ENCODE data around the gene NOSIP. TPM values are rescaled to one million over a fixed set of nuclear protein-coding genes. Genes with fewer than 3 reads are reported as not detected.

The NOSIP gene
- total RNA-seq, 1 donor from 2014 or later: 26.2 TPM

GRCh38 chr19:49590071-49590970 is 10.0 kb upstream of the NOSIP start:
- peak overlapping the region; percentile 87 for H3K4me3 ChIP-seq
- H4K20me1 ChIP-seq (ENCODE audit: low read depth): peaks cover 31% of the 10 kb centered on the region
- peak overlapping the region; percentile 98 for H3K4me2 ChIP-seq
- Mint-ChIP-seq H3K27ac (peak overlapping the region; percentile 81), H3K4me3 (peak overlapping the region; percentile 90), H3K27me3 (ENCODE audit: insufficient read depth, low read depth) (peaks cover 7% of the 10 kb centered on the region), H3K9me3 (no peaks in the 10 kb centered on the region), H3K36me3 (peaks cover 5% of the 10 kb centered on the region), H3K4me1 (peaks cover 23% of the 10 kb centered on the region)
- H3K9ac ChIP-seq: peak overlapping the region; percentile 28
- H3K4me1 ChIP-seq: peaks cover 10% of the 10 kb centered on the region
- no peaks in the 10 kb centered on the region for H3K27me3 ChIP-seq
- H3K9me3 ChIP-seq (ENCODE audit: low read depth): no peaks in the 10 kb centered on the region
- H2AFZ ChIP-seq (replicated peaks): peak overlapping the region; percentile 2
- DNase-seq (ENCODE audit: low spot score): peak; percentile 99
- H3K36me3 ChIP-seq: no peaks in the 10 kb centered on the region
- no peak for TF ChIP-seq EZH2 (IDR thresholded peaks at IDR 0.05)
- TF ChIP-seq EZH2phosphoT487 (IDR thresholded peaks at IDR 0.05): no peak
- TF ChIP-seq CTCF (IDR thresholded peaks at IDR 0.05): no peak
- H3K27ac ChIP-seq: peak overlapping the region; percentile 61
- H3F3A ChIP-seq (ENCODE audit: low read depth): peaks cover 47% of the 10 kb centered on the region
- H3K79me2 ChIP-seq (ENCODE audit: low read depth): peaks cover 41% of the 10 kb centered on the region

GRCh38 chr19:49589502-49589905 is 9.1 kb upstream of the NOSIP start:
- H3K27me3 ChIP-seq: no peaks in the 10 kb centered on the region
- H3K4me1 ChIP-seq: peaks cover 16% of the 10 kb centered on the region
- H3K4me3 ChIP-seq: peak overlapping the region; percentile 87
- peaks cover 7% of the 10 kb centered on the region for H3K27me3 Mint-ChIP-seq (ENCODE audit: insufficient read depth, low read depth)
- H3F3A ChIP-seq (ENCODE audit: low read depth): peaks cover 56% of the 10 kb centered on the region
- no peak for DNase-seq (ENCODE audit: low spot score)
- H3K9me3 ChIP-seq (ENCODE audit: low read depth): no peaks in the 10 kb centered on the region
- peaks cover 23% of the 10 kb centered on the region for H4K20me1 ChIP-seq (ENCODE audit: low read depth)
- H2AFZ ChIP-seq (replicated peaks): no peak overlapping the region
- peak overlapping the region; percentile 66 for H3K4me3 Mint-ChIP-seq
- H3K9me3 Mint-ChIP-seq: no peaks in the 10 kb centered on the region
- H3K9ac ChIP-seq: no peak overlapping the region
- peaks cover 30% of the 10 kb centered on the region for H3K4me1 Mint-ChIP-seq
- H3K27ac ChIP-seq: no peak overlapping the region
- no peak overlapping the region for H3K27ac Mint-ChIP-seq
- H3K36me3 ChIP-seq: no peaks in the 10 kb centered on the region
- H3K79me2 ChIP-seq (ENCODE audit: low read depth): peaks cover 33% of the 10 kb centered on the region
- H3K36me3 Mint-ChIP-seq: peaks cover 5% of the 10 kb centered on the region
- peak overlapping the region; percentile 98 for H3K4me2 ChIP-seq
- no peak for TF ChIP-seq CTCF (IDR thresholded peaks at IDR 0.05)
- no peak for TF ChIP-seq EZH2phosphoT487 (IDR thresholded peaks at IDR 0.05)
- TF ChIP-seq EZH2 (IDR thresholded peaks at IDR 0.05): no peak

- Histone ChIP-seq H3K9ac (no peak overlapping the region), H2AFZ (replicated peaks) (no peak overlapping the region), H4K20me1 (ENCODE audit: low read depth) (peaks cover 13% of the 10 kb centered on the region), H3K4me2 (no peak overlapping the region), H3K36me3 (no peaks in the 10 kb centered on the region), H3K9me3 (ENCODE audit: low read depth) (no peaks in the 10 kb centered on the region), H3K4me3 (no peak overlapping the region), H3K27me3 (no peaks in the 10 kb centered on the region), H3K79me2 (ENCODE audit: low read depth) (peaks cover 23% of the 10 kb centered on the region), H3F3A (ENCODE audit: low read depth) (peaks cover 51% of the 10 kb centered on the region), H3K27ac (no peak overlapping the region), H3K4me1 (peaks cover 10% of the 10 kb centered on the region)
- no peak overlapping the region for H3K4me3 Mint-ChIP-seq
- no peaks in the 10 kb centered on the region for H3K9me3 Mint-ChIP-seq
- H3K36me3 Mint-ChIP-seq: no peaks in the 10 kb centered on the region
- peaks cover 27% of the 10 kb centered on the region for H3K4me1 Mint-ChIP-seq
- no peak for DNase-seq (ENCODE audit: low spot score)
- peaks cover 9% of the 10 kb centered on the region for H3K27me3 Mint-ChIP-seq (ENCODE audit: insufficient read depth, low read depth)
- H3K27ac Mint-ChIP-seq: peak overlapping the region; percentile 62
- TF ChIP-seq CTCF (IDR thresholded peaks at IDR 0.05): no peak
- no peak for TF ChIP-seq EZH2phosphoT487 (IDR thresholded peaks at IDR 0.05)
- no peak for TF ChIP-seq EZH2 (IDR thresholded peaks at IDR 0.05)
These were observed 8.2 kb upstream of the NOSIP start for GRCh38 chr19:49588365-49589122.

All from neural progenitor cell (in vitro differentiated cells).